Forelimb muscle (tissue), 1 donor: ENCODE results near the gene GABRG3. TPM values are rescaled to one million over a fixed set of nuclear protein-coding genes. Genes with fewer than 3 reads are reported as not detected.

ENCODE experiments used
- DNase-seq: peaks from one replicate; pipeline ENCODE4 v3.0.0-alpha.2; 2013; ENCODE audit warnings: low read depth
- polyA plus RNA-seq: library from polyadenylated mRNA; unstranded; fragments of 120-200 nt; gene quantifications from one replicate; pipeline ENCODE4 v1.2.1, GENCODE V29; 2013; ENCODE audit not compliant: insufficient read length

Gene GABRG3
- polyA plus RNA-seq, 1 donor, result 0.22 TPM

GRCh38 chr15:27464941-27465612 is 494.1 kb downstream of the GABRG3 start:
- no peak for DNase-seq

- no peak for DNase-seq
Observed at GRCh38 chr15:27466758-27467157, 495.8 kb downstream of the GABRG3 start.

GRCh38 chr15:27468151-27468591 is 497.2 kb downstream of the GABRG3 start:
- no peak for DNase-seq

GRCh38 chr15:27473845-27474244 is 502.9 kb downstream of the GABRG3 start:
- DNase-seq, result no peak

GRCh38 chr15:27475395-27475794 is 504.4 kb downstream of the GABRG3 start:
- no peak for DNase-seq

- DNase-seq, result no peak
Observed at GRCh38 chr15:27479296-27480140, 508.5 kb downstream of the GABRG3 start.

GRCh38 chr15:27480141-27480530 is 509.2 kb downstream of the GABRG3 start:
- no peak for DNase-seq

GRCh38 chr15:27480642-27481041 is 509.7 kb downstream of the GABRG3 start:
- DNase-seq, result no peak

- DNase-seq, result no peak
Observed at GRCh38 chr15:27481768-27482167, 510.8 kb downstream of the GABRG3 start.

GRCh38 chr15:27482287-27482686 is 511.3 kb downstream of the GABRG3 start:
- no peak for DNase-seq

- no peak for DNase-seq
Observed at GRCh38 chr15:27483124-27483523, 512.1 kb downstream of the GABRG3 start.

- DNase-seq, result no peak
Observed at GRCh38 chr15:27485265-27485664, 514.3 kb downstream of the GABRG3 start.

GRCh38 chr15:27486051-27486450 is 515.1 kb downstream of the GABRG3 start:
- DNase-seq, result no peak

GRCh38 chr15:27486683-27487647 is 516.0 kb downstream of the GABRG3 start:
- no peak for DNase-seq

- DNase-seq, result no peak
Observed at GRCh38 chr15:27487846-27488245, 516.9 kb downstream of the GABRG3 start.

- no peak for DNase-seq
Observed at GRCh38 chr15:27490867-27491595, 520.0 kb downstream of the GABRG3 start.

- DNase-seq, result no peak
Observed at GRCh38 chr15:27491666-27492621, 521.0 kb downstream of the GABRG3 start.

GRCh38 chr15:27495963-27496459 is 525.0 kb downstream of the GABRG3 start:
- DNase-seq, result no peak

- DNase-seq, result no peak
Observed at GRCh38 chr15:27498700-27499099, 527.7 kb downstream of the GABRG3 start.

- no peak for DNase-seq
Observed at GRCh38 chr15:27499191-27499590, 528.2 kb downstream of the GABRG3 start.
